Measurements from ENCODE around the gene DPEP1.

The DPEP1 gene

GRCh38 chr16:89565506-89566372 is 47.7 kb upstream of the DPEP1 start:
- Histone ChIP-seq H3K36me3 (replicated peaks; ENCODE audit: low read depth, low read length) (peaks cover 40% of the 10 kb centered on the region), H3K9ac (ENCODE audit: low read length) (no peak overlapping the region), H3K4me3 (ENCODE audit: low read length) (peak overlapping the region; percentile 23), H3K79me2 (ENCODE audit: low read length) (peaks cover 33% of the 10 kb centered on the region), H3K27me3 (ENCODE audit: low read depth, low read length) (no peaks in the 10 kb centered on the region), H3K4me2 (ENCODE audit: low read length) (peak overlapping the region; percentile 99), H3K9me3 (ENCODE audit: insufficient read depth, low read length) (no peaks in the 10 kb centered on the region), H3K4me1 (ENCODE audit: low read length) (peaks cover 42% of the 10 kb centered on the region), H2AFZ (ENCODE audit: low read depth, low read length) (no peak overlapping the region), H4K20me1 (ENCODE audit: insufficient read depth, low read length) (peaks cover 54% of the 10 kb centered on the region), H3K27ac (ENCODE audit: low read length) (peak overlapping the region; percentile 40)
- TF ChIP-seq CTCF (IDR thresholded peaks at IDR 0.05; ENCODE audit: low read depth, low read length) (peak; percentile 83), EZH2phosphoT487 (IDR thresholded peaks at IDR 0.05; ENCODE audit: low read depth) (no peak)

- Histone ChIP-seq H3K9me3 (ENCODE audit: insufficient read depth, low read length) (no peaks in the 10 kb centered on the region), H3K36me3 (replicated peaks; ENCODE audit: low read depth, low read length) (peaks cover 18% of the 10 kb centered on the region), H3K79me2 (ENCODE audit: low read length) (peaks cover 11% of the 10 kb centered on the region), H3K4me2 (ENCODE audit: low read length) (no peak overlapping the region), H3K9ac (ENCODE audit: low read length) (no peak overlapping the region), H2AFZ (ENCODE audit: low read depth, low read length) (no peak overlapping the region), H4K20me1 (ENCODE audit: insufficient read depth, low read length) (peaks cover 35% of the 10 kb centered on the region), H3K4me1 (ENCODE audit: low read length) (peaks cover 28% of the 10 kb centered on the region), H3K4me3 (ENCODE audit: low read length) (no peak overlapping the region), H3K27me3 (ENCODE audit: low read depth, low read length) (no peaks in the 10 kb centered on the region), H3K27ac (ENCODE audit: low read length) (no peak overlapping the region)
- TF ChIP-seq CTCF (IDR thresholded peaks at IDR 0.05; ENCODE audit: low read depth, low read length) (no peak), EZH2phosphoT487 (IDR thresholded peaks at IDR 0.05; ENCODE audit: low read depth) (no peak)
Observed at GRCh38 chr16:89567656-89568594, 45.5 kb upstream of the DPEP1 start.

GRCh38 chr16:89569506-89570341 is 43.7 kb upstream of the DPEP1 start:
- peaks cover 17% of the 10 kb centered on the region for H4K20me1 ChIP-seq (ENCODE audit: insufficient read depth, low read length)
- TF ChIP-seq CTCF (IDR thresholded peaks at IDR 0.05; ENCODE audit: low read depth, low read length): no peak
- no peak for TF ChIP-seq EZH2phosphoT487 (IDR thresholded peaks at IDR 0.05; ENCODE audit: low read depth)
- H3K9ac ChIP-seq (ENCODE audit: low read length): no peak overlapping the region
- no peak overlapping the region for H3K27ac ChIP-seq (ENCODE audit: low read length)
- H3K4me1 ChIP-seq (ENCODE audit: low read length): peaks cover 19% of the 10 kb centered on the region
- H3K9me3 ChIP-seq (ENCODE audit: insufficient read depth, low read length): no peaks in the 10 kb centered on the region
- H2AFZ ChIP-seq (ENCODE audit: low read depth, low read length): no peak overlapping the region
- H3K27me3 ChIP-seq (ENCODE audit: low read depth, low read length): no peaks in the 10 kb centered on the region
- peaks cover 1% of the 10 kb centered on the region for H3K36me3 ChIP-seq (replicated peaks; ENCODE audit: low read depth, low read length)
- no peaks in the 10 kb centered on the region for H3K79me2 ChIP-seq (ENCODE audit: low read length)
- H3K4me2 ChIP-seq (ENCODE audit: low read length): no peak overlapping the region
- H3K4me3 ChIP-seq (ENCODE audit: low read length): no peak overlapping the region
